Endometrium (tissue), 2 donors: ENCODE results near the gene FHIT.
"Not testable (repeated sequence)": the region's sequence is repeated elsewhere in the genome, so short reads cannot be mapped to it uniquely, and the experiment has no call there.

Experiments used
- FAIRE-seq: peaks from 2 replicates; lab custom pipeline; 2012; peaks lifted over from hg19 to GRCh38; lab: Jason Lieb, UNC
- donor health status: control.
- donor health status: control.

FHIT gene

DNA sequence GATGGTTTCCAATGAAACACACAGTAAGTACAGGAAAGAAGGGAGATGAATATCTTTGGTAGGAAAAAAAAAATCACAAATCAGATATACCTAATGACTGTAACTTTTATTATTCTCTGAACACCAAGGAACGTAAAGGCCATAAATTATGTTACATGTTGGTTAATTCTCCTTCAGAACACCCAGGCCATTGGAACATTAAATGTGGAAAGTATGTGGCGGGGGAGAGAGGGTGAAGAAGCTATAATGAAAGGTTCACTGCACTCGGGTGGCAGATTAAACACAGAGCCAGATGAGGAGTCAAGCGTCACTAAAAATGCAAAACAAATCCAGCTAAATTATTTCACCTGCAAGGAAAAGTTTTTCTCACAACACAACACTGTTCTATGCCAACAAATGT lies 193.8 kb downstream of the FHIT start:
- no peak for FAIRE-seq

DNA sequence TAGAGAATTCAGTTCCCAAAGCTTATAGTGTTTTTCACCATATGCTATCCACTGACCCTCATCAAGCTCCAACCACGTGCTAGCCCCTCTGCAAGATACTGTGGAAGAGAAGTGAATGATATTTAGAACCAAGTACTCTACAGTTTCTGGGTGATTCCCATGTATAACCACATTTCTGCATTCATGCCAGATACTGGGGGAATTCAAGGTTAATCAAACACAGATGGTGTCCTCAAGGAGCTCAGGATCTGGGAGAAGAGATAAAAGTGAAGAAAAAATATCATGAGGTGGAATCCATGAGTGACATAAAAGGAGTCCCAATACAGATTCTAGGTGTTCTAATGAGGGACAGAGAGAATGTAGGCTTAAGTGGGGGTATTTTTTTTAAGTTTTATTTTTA lies 195.8 kb downstream of the FHIT start:
- FAIRE-seq = no peak

DNA sequence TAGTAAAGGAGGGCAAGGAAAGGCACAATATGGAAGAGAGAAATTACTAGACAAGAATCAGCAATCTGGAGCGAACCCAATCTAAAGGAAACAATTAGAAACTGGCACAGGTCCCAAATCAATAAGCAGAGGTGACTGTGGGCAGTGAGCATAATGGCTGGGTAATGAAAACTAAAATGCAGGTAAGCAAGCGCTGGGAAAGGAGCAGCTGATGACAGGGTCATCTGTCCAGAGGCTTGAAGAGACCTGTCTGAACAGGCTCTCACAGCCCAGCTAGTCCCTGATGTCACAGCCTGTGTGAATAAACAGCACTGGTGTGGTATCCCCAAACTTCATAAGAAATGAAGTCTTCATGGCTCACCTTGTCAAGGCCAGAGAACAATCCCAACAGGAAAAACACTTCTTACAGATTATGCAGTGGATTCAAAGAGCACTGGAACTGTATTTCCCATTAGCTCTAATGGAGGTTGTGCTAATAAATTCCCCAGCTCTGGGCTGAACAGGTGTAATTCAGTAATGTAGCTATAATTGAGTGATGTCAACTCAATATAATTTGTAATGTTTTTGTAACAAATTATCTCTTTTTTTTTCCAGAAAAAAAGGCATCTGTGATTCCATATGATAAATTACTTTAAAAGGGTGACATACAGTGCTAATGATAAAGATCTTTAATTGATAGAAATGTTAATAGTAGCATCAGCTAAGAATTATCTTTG lies 197.3 kb downstream of the FHIT start:
- no peak for FAIRE-seq

DNA sequence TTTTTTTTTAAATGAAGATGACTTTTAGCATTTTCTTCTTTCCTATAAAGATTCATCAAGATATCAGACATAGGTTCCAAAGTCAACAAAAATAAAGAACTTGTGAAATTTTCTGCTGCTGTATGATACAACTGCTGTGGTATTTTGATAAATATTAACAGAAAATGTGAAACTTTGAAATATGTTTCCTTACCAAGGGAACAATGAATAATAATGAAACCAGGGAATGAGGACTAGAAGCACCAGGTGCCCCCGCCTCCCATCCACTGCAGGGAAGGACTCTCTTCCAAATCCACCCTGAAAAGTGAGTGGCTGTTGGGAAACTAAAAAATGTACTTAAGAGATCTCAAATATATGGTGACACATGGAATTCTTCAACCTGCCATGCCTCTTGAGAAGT lies 198.4 kb downstream of the FHIT start:
- FAIRE-seq = no peak

DNA sequence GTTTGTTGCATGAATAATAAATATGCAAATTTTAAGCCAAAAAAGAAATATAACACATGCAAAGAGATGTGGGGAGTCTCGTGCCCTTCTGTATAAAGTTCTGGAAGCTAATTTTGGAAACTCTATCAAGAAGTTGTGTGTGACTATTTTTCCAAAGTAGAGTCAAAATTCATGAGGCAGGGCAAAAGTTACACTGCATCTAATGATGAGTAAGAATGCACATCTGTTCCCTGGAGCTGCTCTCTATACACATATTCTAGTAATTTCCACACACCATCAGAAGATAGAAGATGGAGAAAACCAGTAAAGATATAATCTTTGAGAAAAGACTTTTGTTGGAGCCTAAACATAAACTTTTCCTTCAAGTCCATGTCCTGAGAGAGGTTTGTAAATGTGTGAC lies 199.6 kb downstream of the FHIT start:
- no peak for FAIRE-seq

DNA sequence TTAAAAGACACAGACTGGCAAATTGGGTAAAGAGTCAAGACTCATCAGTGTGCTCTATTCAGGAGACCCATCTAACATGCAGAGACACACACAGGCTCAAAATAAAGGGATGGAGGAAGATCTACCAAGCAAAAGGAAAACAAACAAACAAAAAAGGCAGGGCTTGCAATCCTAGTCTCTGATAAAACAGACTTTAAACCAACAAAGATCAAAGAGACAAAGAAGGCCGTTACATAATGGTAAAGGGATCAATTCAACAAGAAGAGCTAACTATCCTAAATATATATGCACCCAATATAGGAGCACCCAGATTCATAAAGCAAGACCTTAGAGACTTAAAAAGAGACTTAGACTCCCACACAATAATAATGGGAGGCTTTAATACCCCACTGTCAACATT lies 206.1 kb downstream of the FHIT start:
- not testable (repeated sequence) for FAIRE-seq

DNA sequence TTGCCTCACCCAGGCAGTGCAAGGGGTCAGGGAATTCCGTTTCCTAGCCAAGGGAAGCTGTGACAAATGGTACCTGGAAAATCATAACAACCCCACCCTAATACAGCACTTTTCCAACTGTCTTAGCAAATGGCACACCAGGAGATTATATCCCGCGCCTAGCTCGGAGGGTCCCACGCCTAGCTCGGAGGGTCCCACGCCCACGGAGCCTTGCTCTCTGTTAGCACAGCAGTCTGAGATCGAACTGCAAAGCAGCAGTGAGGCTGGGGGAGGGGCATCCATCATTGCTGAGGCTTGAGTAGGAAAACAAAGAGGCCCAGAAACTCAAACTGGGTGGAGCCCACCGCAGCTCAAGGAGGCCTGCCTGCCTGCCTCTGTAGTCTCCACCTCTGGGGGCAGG lies 208.1 kb downstream of the FHIT start:
- FAIRE-seq = no peak

DNA sequence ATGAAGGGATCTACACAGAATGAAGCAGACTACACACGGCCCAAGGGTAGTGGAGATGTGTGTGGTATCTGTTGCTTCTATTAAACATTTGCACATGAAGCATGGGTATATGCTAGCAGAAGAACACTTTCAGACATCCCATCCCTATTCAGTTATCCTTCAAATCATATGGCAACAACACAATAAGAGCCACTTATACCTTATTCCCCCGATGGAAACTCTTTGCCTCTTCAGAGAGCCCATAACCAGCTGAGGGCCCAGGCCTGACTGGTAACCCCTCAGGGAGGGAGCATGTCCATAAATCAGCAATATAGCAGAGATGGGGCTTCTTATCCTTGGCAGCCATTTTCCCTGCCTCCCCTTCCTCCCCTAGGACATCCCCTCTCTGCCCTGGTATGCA lies 210.6 kb downstream of the FHIT start:
- no peak for FAIRE-seq

DNA sequence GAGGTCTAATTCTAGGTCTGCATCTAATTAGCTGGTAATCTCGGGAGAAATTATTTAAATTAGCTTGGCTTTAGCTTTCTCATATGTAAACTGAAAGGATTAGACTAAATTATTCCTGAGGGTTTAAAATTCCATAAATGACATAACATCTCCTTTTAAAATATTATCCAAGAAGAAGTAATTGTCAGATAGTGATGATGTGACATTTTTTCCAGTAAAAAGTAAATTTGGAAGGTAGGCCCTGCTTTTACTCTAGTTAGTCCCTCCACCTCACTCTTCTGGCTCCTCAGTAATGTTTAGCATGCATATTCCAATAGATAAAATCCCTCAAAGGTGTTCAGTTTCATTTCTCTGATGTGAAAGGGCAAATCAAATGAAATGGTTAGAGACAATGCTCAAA lies 215.7 kb downstream of the FHIT start:
- no peak for FAIRE-seq

DNA sequence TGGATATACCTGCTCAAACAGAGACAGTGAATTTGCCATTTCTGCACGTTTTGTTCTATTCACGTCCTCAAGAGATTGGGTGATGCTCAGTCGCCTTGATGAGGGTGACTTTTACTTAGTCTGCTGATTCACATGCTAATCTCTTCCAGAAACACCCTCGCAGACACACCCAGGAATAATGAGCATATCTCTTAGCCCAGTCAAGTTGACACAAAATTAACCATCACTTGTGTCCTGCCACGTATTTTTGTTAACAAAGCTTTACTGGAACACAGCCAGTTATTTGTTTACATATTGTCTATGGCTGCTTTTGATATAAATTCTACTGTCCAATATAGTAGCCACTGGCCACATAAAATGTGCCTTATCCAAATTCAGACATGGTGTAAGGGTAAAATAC lies 218.3 kb downstream of the FHIT start:
- no peak for FAIRE-seq

DNA sequence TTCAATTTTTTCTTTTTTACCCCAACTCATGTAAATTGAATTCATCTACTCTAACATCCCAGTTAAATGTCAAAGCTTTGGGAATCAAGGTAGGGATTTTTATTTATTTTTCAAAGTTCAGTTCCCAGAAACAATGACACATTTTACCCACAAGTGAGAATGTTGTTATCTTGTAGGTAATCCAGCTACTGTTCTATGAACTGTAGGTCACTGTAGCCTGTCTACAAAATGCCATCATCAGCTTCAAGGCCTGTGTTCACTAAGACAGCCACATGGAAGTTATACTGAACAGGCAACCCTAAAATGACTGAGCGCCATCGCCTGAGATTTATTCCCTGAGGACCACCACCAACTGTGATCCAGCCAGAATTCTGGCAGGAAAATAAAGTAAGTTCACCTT lies 219.7 kb downstream of the FHIT start:
- FAIRE-seq = no peak

DNA sequence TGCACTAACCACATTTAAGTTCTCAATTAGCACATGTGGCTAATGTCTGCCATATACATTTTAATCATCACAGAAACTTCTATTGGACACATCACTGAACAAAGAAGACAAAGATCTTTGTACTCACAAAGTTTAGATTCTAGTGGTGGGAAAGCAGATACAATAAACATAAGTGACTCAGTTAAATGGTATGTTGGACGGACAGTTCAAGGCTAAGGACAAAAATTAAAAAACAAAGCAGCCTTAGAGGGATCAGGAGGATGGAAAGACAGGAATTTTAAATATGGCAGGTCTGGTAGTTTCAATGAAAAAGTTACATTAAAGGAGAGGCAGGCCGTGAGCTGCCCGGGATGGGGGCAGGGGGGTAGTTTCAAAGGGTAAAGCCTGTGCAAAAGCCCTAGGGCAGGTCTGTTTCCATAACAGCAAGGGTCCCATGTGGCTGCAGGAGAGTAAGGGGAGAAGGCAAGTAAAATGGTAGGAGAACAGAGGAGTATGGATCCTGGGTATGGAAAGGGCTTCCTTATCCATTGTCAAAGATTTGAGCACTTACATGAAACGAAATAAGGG lies 220.7 kb downstream of the FHIT start:
- no peak for FAIRE-seq

DNA sequence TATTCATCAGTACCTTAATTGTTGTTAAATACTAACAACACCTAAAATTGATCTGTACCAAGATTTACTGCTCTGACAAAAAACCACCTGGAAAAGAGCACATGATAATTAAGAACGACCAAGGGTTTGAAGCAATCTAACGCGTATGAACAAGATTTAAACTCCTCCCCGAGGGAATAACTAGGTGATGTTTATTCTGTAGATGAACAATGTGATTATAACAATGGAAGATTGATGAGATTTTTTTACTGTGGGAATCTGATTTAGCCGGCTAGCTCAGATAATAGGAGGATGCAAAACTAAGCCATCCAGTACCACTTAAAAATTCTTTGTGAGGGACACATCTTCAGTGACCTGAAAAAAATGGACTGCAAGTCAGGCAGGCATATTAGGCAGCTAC lies 222.1 kb downstream of the FHIT start:
- FAIRE-seq = no peak

DNA sequence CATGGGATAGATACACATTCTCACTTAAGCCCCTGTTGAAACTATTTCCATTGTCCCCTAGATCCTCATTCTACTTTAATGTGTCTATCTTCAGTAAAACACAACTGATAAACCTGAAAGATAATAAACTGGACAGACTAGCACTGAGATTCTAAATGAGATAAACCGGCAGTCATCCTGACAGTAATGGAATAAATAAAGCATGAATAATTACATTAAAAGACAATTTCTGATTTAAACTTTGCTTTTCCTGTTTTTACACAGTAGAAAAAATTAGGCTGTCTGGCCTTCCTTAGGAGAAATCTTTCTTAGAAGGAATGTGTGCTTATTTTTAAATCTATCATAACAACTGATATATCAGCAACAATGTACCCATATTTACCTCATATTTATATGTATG lies 232.4 kb downstream of the FHIT start:
- FAIRE-seq = no peak

DNA sequence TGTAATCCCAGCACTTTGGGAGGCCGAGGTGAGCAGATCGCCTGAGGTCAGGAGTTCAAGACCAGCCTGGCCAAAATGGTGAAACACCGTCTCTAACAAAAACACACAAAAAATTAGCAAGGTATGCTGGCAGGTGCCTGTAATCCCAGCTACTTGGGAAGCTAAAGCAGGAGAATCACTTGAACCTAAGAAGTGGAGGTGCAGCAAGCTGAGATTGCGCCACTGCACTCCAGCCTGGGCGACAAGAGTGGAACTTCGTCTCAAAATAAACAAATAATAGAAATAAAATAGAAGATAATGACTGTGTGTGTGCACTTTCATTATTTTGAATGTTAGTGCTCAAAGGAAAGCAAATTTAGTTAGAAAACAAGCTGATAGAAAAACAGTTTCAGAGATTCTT lies 234.2 kb downstream of the FHIT start:
- not testable (repeated sequence) for FAIRE-seq

DNA sequence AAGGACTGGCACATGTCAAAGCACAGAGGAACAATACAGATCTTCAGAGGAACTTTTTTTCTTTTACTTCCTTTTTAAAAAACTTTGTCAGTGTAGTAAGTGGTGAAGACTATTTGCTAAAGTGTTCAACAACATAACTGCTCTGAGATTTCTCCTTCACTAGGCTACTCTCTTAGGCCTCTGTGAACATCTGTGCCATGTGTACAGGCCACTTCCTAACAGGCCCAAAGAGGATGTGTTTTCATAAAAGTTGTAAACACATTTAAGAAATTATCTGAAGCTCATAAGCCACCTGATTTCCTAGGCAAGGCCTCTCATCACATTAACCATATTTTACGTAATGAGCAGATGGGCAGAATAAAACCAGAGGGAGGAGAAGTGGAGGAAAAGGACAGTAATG lies 235.4 kb downstream of the FHIT start:
- FAIRE-seq = no peak

DNA sequence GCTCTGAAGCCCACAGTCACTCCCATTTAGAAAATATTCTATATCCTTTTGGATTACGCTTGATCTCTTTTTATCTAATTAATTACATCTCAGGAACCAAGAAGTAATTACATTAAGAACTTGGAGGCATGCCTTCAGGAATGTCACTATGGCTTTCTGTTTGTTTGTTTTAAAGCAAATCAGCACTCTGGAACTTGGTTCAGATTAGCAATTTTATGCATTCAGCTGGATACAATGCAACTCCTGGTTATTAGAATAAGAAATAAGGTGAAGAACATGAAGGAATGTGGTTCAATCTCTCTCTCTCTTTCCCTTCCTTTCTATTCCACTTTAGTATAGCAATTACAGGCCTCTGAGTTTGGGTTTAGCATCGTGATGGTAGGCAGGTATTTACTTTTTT lies 235.8 kb downstream of the FHIT start:
- FAIRE-seq = no peak

DNA sequence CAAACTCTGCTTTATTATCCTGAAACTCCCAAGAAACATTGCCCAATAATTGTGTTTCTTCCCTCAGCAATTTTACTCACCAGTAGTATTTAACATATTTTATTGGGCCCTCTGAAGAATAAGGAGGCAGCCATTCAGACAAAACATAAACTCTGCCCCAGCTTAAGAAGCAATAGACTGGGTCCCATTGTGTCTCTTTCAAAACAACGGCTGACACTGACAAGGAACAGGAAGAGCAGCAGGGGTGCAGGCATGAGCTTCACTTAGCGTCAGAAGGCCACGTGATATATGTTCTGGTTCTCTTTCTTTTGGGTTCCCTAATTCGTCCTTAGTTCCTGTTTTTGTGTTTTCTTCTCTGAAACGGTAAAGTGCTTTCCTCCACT lies 242.3 kb downstream of the FHIT start:
- no peak for FAIRE-seq

DNA sequence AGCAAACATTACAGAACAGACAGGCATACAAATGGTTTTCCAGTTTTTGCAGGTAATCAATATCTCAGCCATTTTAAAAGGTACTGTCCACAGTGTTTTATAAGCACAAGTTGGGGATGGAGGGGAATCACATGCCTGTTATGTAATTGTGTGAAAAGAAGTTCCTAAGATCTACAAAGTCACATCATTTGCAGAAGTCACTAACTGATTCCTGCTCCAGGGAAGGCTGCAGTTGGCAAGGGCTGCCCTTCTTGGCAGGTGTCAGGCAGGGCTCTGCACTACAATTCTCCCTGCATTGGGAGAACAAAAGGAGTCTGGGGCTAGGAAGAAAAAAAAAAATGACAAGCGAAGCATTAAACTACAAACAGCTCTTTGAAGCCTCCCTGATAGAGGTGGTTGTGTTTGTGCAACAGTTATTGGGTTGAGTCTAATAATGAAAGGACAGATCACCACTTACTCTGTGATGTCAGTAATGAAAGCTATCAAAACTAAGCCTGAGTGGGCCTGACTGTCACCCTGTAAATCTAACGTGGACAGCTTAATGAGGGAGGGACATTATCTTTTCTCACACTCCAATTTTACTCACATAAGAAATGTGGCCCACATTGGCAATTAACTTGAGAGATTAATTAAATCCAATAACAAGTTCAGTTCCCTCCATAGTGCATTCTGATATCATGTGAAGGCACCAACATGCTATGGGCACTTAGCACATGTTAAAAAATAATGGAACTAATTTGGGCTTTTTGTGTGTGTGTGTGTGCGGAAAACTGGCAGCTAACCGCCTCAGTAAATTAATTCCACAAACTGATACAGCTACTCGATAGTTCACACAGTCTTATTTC lies 242.9 kb downstream of the FHIT start:
- no peak for FAIRE-seq

DNA sequence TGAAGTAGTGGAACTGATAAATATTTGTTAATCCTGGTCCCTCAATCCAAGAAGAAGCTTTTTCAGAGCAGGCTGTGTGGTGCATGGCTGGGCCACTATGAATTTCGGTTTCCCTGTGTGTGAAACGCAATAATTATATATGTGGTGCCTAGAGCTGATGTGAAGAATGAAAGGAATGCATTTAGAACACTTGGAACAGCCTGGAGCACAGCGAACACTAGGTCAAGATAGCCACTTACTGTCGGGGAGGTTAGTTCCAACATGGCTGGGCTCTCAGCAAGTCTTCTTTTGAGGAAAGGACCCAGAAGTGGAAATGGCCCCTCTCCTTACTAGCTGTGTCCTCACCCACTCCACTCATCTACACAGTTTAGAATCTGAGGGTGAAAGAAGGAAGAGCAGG lies 245.7 kb downstream of the FHIT start:
- FAIRE-seq = no peak

DNA sequence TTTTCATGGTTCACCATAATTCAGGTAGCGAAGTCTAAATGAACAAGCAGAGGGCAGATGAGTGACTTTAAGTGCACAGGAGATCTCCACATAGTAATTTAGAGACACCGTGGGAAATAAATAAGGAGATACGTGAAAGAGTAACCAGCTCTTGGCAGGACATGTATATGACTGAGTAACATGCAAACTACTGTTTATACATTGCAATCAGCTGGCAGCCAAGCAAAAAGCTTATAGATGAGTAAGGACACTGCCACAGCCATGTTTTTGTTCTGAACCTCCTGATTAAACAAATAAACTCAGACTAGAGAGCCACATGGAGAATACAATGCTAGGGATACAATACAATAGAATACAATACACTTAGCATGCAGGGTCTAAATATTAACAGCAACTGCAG lies 252.4 kb downstream of the FHIT start:
- FAIRE-seq = no peak

DNA sequence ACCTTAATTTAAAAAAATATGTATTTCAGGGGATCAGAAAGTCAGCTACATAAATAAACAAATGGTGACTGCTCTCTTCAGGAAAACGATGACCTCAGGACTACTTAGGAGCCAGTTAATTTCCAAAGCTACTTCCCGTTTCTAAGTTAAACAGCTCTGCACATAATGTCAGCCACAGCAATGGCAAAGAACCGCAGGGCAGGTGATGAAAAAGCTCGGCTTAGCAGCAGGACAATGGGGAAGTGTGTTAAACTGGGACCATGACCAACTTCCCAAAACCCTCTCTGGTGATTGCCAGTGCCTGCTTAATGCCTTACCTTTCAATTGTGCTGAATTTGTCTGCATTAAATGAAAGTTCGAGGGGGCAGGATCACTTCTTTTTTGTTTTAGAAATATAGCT lies 258.9 kb downstream of the FHIT start:
- no peak for FAIRE-seq

DNA sequence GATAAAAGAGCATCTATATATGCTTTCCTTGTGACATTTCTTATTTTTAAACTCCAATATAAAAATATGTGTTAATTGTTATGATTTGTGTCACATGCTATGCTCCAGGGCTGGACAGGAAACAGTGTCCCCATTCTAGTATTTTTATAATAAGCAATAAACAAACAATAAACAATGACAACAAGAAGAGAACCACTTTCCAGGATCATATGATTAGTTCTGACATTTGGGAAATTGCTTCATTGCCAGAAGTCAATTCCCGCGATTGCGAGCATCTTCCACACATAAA lies 260.9 kb downstream of the FHIT start:
- no peak for FAIRE-seq
